HCT116 (cell line): Measurements from ENCODE around the gene RHCE. TPM values are rescaled to one million over a fixed set of nuclear protein-coding genes. Genes with fewer than 3 reads are reported as not detected.

Experiments
- ATAC-seq: fragments of 200-7000 bp; cut with Tn5 transposase; 2 replicates; pipeline ENCODE4 v1.9.1; 2020; ENCODE audit warnings: mild to moderate bottlenecking, moderate library complexity
- BruUV-seq: library from RNA; stranded (reverse); fragments of 400-500 nt; replicated peaks from 2 replicates; lab custom pipeline; 2021; lab: Mats Ljungman, UMichigan
- CTCF ChIA-PET: fragments of 300-600 bp; sonication (Branson Sonifier 250); formaldehyde crosslinking; loops from one replicate; lab custom pipeline; 2021; ENCODE audit warnings: antibody characterized with exemption; lab: Charles Lee
- POLR2A ChIA-PET: fragments of 300-600, 350-600 bp; sonication (Branson Sonifier 250); formaldehyde crosslinking; loops from one replicate; lab custom pipeline; 2021; ENCODE audit warnings: antibody characterized with exemption; lab: Charles Lee
- RAD21 ChIA-PET, 2 experiments: fragments of 300-600 bp; sonication (Branson Sonifier 250); formaldehyde crosslinking; loops; one replicate each; lab custom pipeline; 2023; ENCODE audit warnings: low total read pairs in 2 of 2; ENCODE audit not compliant: uncharacterized antibody in 2 of 2, unreplicated experiment in 2 of 2, low non-redundant PET in 1 of 2; lab: Charles Lee
- DNase-seq: peaks from one replicate; pipeline ENCODE4 v3.0.0-alpha.2; 2010; ENCODE audit warnings: low read depth, low spot score
- H2AFZ ChIP-seq: fragments of 200-600 bp; shearing (Covaris generic), sonication (generic); 2 replicates; pipeline ENCODE4 v1.6.1; 2017; ENCODE audit warnings: low read depth, mixed run types, mixed read lengths, antibody characterized with exemption, low read length; ENCODE audit not compliant: poor library complexity, severe bottlenecking
- H3K27ac ChIP-seq: 2 replicates; pipeline ENCODE4 v1.5.1; 2012; ENCODE audit warnings: low read depth, low read length
- H3K27me3 ChIP-seq: fragments of 200-600 bp; sonication (generic); 2 replicates; pipeline ENCODE4 v1.6.1; 2016; ENCODE audit warnings: mixed run types, low read length, mixed read lengths; ENCODE audit not compliant: insufficient read depth
- H3K36me3 ChIP-seq, 2 experiments: fragments of 200-500 bp in 1 of 2; fragments of 200-600 bp in 1 of 2; sonication (Bioruptor generic) in 1 of 2; sonication (generic) in 1 of 2; 2 replicates each; pipeline versions ENCODE4 v1.5.1 to v1.6.1; 2014 to 2016; ENCODE audit warnings: low read length in 2 of 2, inconsistent platforms in 1 of 2, mixed read lengths in 1 of 2, mixed run types in 1 of 2; ENCODE audit not compliant: insufficient read depth in 2 of 2, control insufficient read depth in 1 of 2
- H3K4me1 ChIP-seq, 2 experiments: fragments of 200-600 bp in 1 of 2; sonication (generic) in 1 of 2; 2 replicates each; pipeline versions ENCODE4 v1.5.1 to v1.6.1; 2012 to 2017; ENCODE audit warnings: low read length in 2 of 2, inconsistent platforms in 1 of 2, mild to moderate bottlenecking in 1 of 2, mixed read lengths in 1 of 2, mixed run types in 1 of 2, moderate library complexity in 1 of 2; ENCODE audit not compliant: insufficient read depth in 2 of 2, control insufficient read depth in 1 of 2
- H3K4me2 ChIP-seq: fragments of 200-600 bp; sonication (generic); 2 replicates; pipeline ENCODE4 v1.6.1; 2017; ENCODE audit warnings: mixed run types, low read length, mixed read lengths
- H3K4me3 ChIP-seq, 2 experiments: fragments of 200-600 bp in 1 of 2; sonication (generic) in 1 of 2; replicated peaks in 1 of 2; 2 replicates each; pipeline ENCODE4 v1.5.1; 2011 to 2016; ENCODE audit warnings: low read length in 2 of 2, control low read depth in 1 of 2, low read depth in 1 of 2, mild to moderate bottlenecking in 1 of 2, mixed read lengths in 1 of 2, mixed run types in 1 of 2
- H3K79me2 ChIP-seq: fragments of 200-600 bp; sonication (generic); 2 replicates; pipeline ENCODE4 v1.6.1; 2017; ENCODE audit warnings: mild to moderate bottlenecking, mixed run types, low read length, moderate library complexity, mixed read lengths; ENCODE audit not compliant: insufficient read depth
- H3K9ac ChIP-seq: fragments of 200-600 bp; sonication (generic); 2 replicates; pipeline ENCODE4 v1.6.1; 2016; ENCODE audit warnings: low read length, mixed read lengths
- H3K9me2 ChIP-seq: fragments of 200-600 bp; sonication (generic), shearing (Covaris generic); 2 replicates; pipeline ENCODE4 v1.6.1; 2017; ENCODE audit warnings: mixed run types, mild to moderate bottlenecking, moderate library complexity; ENCODE audit not compliant: insufficient read depth
- H3K9me3 ChIP-seq, 2 experiments: fragments of 200-500 bp in 1 of 2; fragments of 200-600 bp in 1 of 2; sonication (Bioruptor generic) in 1 of 2; sonication (generic) in 1 of 2; 2 replicates each; pipeline ENCODE4 v1.6.1; 2014 to 2017; ENCODE audit warnings: low read length in 2 of 2, mixed read lengths in 2 of 2, inconsistent platforms in 1 of 2, low read depth in 1 of 2, mild to moderate bottlenecking in 1 of 2, mixed run types in 1 of 2, moderate library complexity in 1 of 2; ENCODE audit not compliant: control insufficient read depth in 1 of 2, insufficient read depth in 1 of 2
- H4K20me1 ChIP-seq: fragments of 200-600 bp; sonication (generic), shearing (Covaris generic); 2 replicates; pipeline ENCODE4 v1.6.1; 2017; ENCODE audit warnings: mixed run types, mild to moderate bottlenecking, moderate library complexity; ENCODE audit not compliant: insufficient read depth
- CBX3 ChIP-seq: IDR thresholded peaks from 2 replicates; pipeline ENCODE4 v1.6.1; 2012; ENCODE audit warnings: low read depth
- CEBPB ChIP-seq: IDR thresholded peaks from 2 replicates; pipeline ENCODE4 v1.6.1; 2012; ENCODE audit warnings: low read depth
- EGR1 ChIP-seq: IDR thresholded peaks from 2 replicates; pipeline ENCODE4 v1.6.1; 2012; ENCODE audit warnings: low read depth
- ELF1 ChIP-seq: IDR thresholded peaks from 2 replicates; pipeline ENCODE4 v1.6.1; 2012; ENCODE audit warnings: low read depth, borderline replicate concordance
- EZH2phosphoT487 ChIP-seq: fragments of 200-600 bp; IDR thresholded peaks from 2 replicates; pipeline ENCODE4 v1.6.1; 2018; ENCODE audit warnings: antibody characterized with exemption, borderline replicate concordance
- FOSL1 ChIP-seq: IDR thresholded peaks from 2 replicates; pipeline ENCODE4 v1.6.1; 2012; ENCODE audit warnings: low read depth
- JUND ChIP-seq: IDR thresholded peaks from 2 replicates; pipeline ENCODE4 v1.6.1; 2012
- POLR2A ChIP-seq: IDR thresholded peaks from 2 replicates; pipeline ENCODE4 v1.7.0; 2011; ENCODE audit warnings: borderline replicate concordance; ENCODE audit not compliant: insufficient read depth, insufficient read length; ENCODE audit errors: extremely low read depth
- POLR2AphosphoS5 ChIP-seq: IDR thresholded peaks from 2 replicates; pipeline ENCODE4 v1.6.1; 2011; ENCODE audit warnings: mild to moderate bottlenecking, low read depth, low read length, moderate library complexity
- SIN3A ChIP-seq: IDR thresholded peaks from 2 replicates; pipeline ENCODE4 v1.6.1; 2012; ENCODE audit warnings: low read depth
- SRF ChIP-seq: IDR thresholded peaks from 2 replicates; pipeline ENCODE4 v1.6.1; 2012; ENCODE audit warnings: low read depth
- YY1 ChIP-seq: IDR thresholded peaks from 2 replicates; pipeline ENCODE4 v1.6.1; 2011; ENCODE audit warnings: low read length, low read depth, moderate library complexity, mild to moderate bottlenecking; ENCODE audit not compliant: insufficient replicate concordance; ENCODE audit errors: extremely low read depth
- ZNF274 ChIP-seq: fragments of 200-500 bp; sonication (Bioruptor generic); IDR thresholded peaks from 2 replicates; pipeline ENCODE4 v1.6.1; 2014; ENCODE audit warnings: mild to moderate bottlenecking, low read depth, low read length, inconsistent platforms
- intact Hi-C: fragments of 100-400 bp; cut with micrococcal nuclease; formaldehyde crosslinking; loops from 2 replicates; pipeline ENCODE4 v1.10.0; 2022
- total RNA-seq: library from RNA; stranded (reverse); gene quantifications from one replicate; pipeline ENCODE4 v1.2.1, GENCODE V29; 2021; ENCODE audit not compliant: unreplicated experiment
- TF ChIP-seq, protein P1 (sequence below): IDR thresholded peaks from 2 replicates; pipeline ENCODE4 v1.6.1; 2012
- TF ChIP-seq, protein P2 (sequence below), 3 experiments: fragments of 200-600 bp in 1 of 3; sonication (generic) in 1 of 3; IDR thresholded peaks in 2 of 3; conservative IDR thresholded peaks in 1 of 3; 2 replicates each; pipeline ENCODE4 v1.5.1; 2012 to 2017; ENCODE audit warnings: low read depth in 2 of 3, low read length in 2 of 3, antibody characterized with exemption in 1 of 3, borderline replicate concordance in 1 of 3, control low read depth in 1 of 3, mild to moderate bottlenecking in 1 of 3, mixed read lengths in 1 of 3, mixed run types in 1 of 3, moderate library complexity in 1 of 3; ENCODE audit not compliant: insufficient read depth in 1 of 3

The RHCE gene
- total RNA-seq, 1 experiment from 2014 or later, result 0.64 TPM

DNA sequence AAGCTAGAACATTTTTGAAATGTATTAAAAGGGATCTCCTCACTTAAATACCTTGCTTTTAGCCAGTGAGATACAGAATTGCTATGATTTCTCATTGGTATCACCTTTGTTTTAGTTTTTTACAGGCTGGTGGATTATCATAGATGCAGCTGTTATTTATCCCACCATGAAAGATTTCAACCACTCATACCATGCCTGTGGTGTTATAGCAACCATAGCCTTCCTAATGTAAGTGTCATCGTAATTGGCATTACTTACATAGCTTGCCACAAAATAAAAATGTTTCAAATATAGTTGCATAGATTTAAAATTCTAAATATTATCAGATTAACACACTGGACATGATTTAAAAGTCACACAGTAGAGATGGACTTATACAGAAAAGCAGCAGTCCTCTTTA, 77.8 kb downstream of the RHCE start:
- H3K4me2 ChIP-seq, result peak overlapping the region; percentile 49; the same call in 1 of the 2 replicates
- no peak overlapping the region; the same call in 1 of the 2 replicates for H3K27ac ChIP-seq
- peaks cover 24 to 26% of the 10 kb centered on the region in 2 experiments for H3K4me1 ChIP-seq
- ATAC-seq (no peak), DNase-seq (no peak)
- H3K9ac ChIP-seq, result no peak overlapping the region
- 0 out of 4 replicates have a peak, but pooled peaks cover 0 to 3% of the 10 kb centered on the region in 2 experiments for H3K36me3 ChIP-seq
- no peaks in the 10 kb centered on the region for H4K20me1 ChIP-seq
- TF ChIP-seq ZNF274 (no peak), POLR2AphosphoS5 (no peak), YY1 (no peak), FOSL1 (no peak), POLR2A (no peak), SRF (no peak), ELF1 (no peak), CEBPB (no peak), EGR1 (no peak), CBX3 (no peak), SIN3A (no peak), JUND (no peak)
- TF ChIP-seq, protein P1, sequence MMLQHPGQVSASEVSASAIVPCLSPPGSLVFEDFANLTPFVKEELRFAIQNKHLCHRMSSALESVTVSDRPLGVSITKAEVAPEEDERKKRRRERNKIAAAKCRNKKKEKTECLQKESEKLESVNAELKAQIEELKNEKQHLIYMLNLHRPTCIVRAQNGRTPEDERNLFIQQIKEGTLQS, result no peak
- H3K4me3 ChIP-seq, result no peak overlapping the region
- CTCF ChIA-PET, result no interaction called here
- RAD21 ChIA-PET, result no interaction called here
- H3K79me2 ChIP-seq, result peaks cover 60% of the 10 kb centered on the region
- no peaks in the 10 kb centered on the region for H3K9me2 ChIP-seq
- intact Hi-C loops, result loop anchor here (5.0 kb wide), 1 partner anchor 96 kb away; the partner anchor contains the start of gene RSRP1
- no peaks in the 10 kb centered on the region for H3K9me3 ChIP-seq
- no TSS peak for BruUV-seq
- POLR2A ChIA-PET, result no interaction called here
- no peaks in the 10 kb centered on the region for H3K27me3 ChIP-seq
- no peak overlapping the region for H2AFZ ChIP-seq

GRCh38 chr1:25341746-25342145, 78.9 kb downstream of the RHCE start:
- no peak overlapping the region for H3K9ac ChIP-seq
- no TSS peak for BruUV-seq
- DNase-seq, result no peak
- RAD21 ChIA-PET, result no interaction called here
- H3K9me3 ChIP-seq, result no peaks in the 10 kb centered on the region
- intact Hi-C loops, result loop anchor here (5.0 kb wide), 1 partner anchor 94 kb away; the partner anchor contains the start of gene RSRP1
- no peak for ATAC-seq
- POLR2A ChIA-PET, result interaction anchor here (1.2 kb wide), 1 partner anchor 94 kb away, joined by 4 read pairs; the partner anchor contains the start of gene RSRP1
- peaks cover 24 to 26% of the 10 kb centered on the region in 2 experiments for H3K4me1 ChIP-seq
- no peaks in the 10 kb centered on the region for H4K20me1 ChIP-seq
- 0 out of 4 replicates have a peak, but pooled peaks cover 0 to 3% of the 10 kb centered on the region in 2 experiments for H3K36me3 ChIP-seq
- CTCF ChIA-PET, result no interaction called here
- H2AFZ ChIP-seq, result no peak overlapping the region
- H3K27ac ChIP-seq, result no peak overlapping the region
- peaks cover 60% of the 10 kb centered on the region for H3K79me2 ChIP-seq
- no peak overlapping the region for H3K4me2 ChIP-seq
- H3K4me3 ChIP-seq, result no peak overlapping the region
- H3K9me2 ChIP-seq, result no peaks in the 10 kb centered on the region
- H3K27me3 ChIP-seq, result no peaks in the 10 kb centered on the region
- TF ChIP-seq, protein P2, sequence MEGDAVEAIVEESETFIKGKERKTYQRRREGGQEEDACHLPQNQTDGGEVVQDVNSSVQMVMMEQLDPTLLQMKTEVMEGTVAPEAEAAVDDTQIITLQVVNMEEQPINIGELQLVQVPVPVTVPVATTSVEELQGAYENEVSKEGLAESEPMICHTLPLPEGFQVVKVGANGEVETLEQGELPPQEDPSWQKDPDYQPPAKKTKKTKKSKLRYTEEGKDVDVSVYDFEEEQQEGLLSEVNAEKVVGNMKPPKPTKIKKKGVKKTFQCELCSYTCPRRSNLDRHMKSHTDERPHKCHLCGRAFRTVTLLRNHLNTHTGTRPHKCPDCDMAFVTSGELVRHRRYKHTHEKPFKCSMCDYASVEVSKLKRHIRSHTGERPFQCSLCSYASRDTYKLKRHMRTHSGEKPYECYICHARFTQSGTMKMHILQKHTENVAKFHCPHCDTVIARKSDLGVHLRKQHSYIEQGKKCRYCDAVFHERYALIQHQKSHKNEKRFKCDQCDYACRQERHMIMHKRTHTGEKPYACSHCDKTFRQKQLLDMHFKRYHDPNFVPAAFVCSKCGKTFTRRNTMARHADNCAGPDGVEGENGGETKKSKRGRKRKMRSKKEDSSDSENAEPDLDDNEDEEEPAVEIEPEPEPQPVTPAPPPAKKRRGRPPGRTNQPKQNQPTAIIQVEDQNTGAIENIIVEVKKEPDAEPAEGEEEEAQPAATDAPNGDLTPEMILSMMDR (IDR thresholded peaks at IDR 0.05 in 2 of 3, conservative IDR thresholded peaks at IDR 0.05 in 1 of 3; ENCODE audit: borderline replicate concordance in 1 of 3, insufficient read depth in 1 of 3, low read depth in 2 of 3, low read length in 2 of 3), result no peak
- TF ChIP-seq ELF1 (no peak), JUND (no peak), YY1 (no peak), SRF (no peak), EZH2phosphoT487 (no peak)
- TF ChIP-seq, protein P1, result no peak
